IPS-11a (cell line): Measurements from ENCODE around the gene TTL.
"Not testable (repeated sequence)": the region's sequence is repeated elsewhere in the genome, so short reads cannot be mapped to it uniquely, and the experiment has no call there.

Experiments
- H3K4me3 ChIP-seq: one replicate; pipeline ENCODE4 v1.5.1; 2013; ENCODE audit warnings: low read depth, low read length, control low read depth

The TTL gene

GRCh38 chr2:112474844-112475486, 7.0 kb upstream of the TTL start:
- H3K4me3 ChIP-seq = no peak overlapping the region

- H3K4me3 ChIP-seq = no peak overlapping the region
These were observed 5.5 kb upstream of the TTL start for GRCh38 chr2:112476434-112476833.

DNA sequence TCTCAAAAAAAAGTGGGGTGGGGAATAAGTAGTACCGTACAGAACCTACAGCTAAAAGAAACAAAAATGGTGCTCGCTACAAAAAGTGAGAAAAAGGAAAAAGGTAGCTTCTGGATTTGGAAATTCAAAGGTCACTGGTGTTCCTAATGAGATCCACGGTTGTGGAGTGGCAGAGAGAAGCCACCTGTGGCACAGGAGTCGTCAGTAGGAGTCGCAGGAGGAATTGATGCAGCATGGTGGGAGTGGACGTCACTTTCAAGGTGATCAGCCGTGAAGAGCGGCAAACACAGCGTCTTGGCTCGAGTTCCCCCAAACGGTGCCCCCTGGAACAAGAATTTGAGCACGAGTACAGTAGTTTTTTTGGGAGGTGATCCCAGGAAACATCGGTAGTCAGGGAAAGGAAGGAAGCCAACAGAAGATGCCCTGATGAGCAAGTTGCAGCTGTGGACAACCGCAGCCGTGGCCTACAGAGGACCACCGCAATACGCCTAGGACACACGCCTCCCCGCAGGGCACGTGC, 1.4 kb upstream of the TTL start:
- no peak overlapping the region for H3K4me3 ChIP-seq

GRCh38 chr2:112481050-112481527, 867 bp upstream of the TTL start:
- peak overlapping the region; percentile 77 for H3K4me3 ChIP-seq

GRCh38 chr2:112482309-112483041, 519 bp downstream of the TTL start:
- H3K4me3 ChIP-seq = peak overlapping the region; percentile 73

DNA sequence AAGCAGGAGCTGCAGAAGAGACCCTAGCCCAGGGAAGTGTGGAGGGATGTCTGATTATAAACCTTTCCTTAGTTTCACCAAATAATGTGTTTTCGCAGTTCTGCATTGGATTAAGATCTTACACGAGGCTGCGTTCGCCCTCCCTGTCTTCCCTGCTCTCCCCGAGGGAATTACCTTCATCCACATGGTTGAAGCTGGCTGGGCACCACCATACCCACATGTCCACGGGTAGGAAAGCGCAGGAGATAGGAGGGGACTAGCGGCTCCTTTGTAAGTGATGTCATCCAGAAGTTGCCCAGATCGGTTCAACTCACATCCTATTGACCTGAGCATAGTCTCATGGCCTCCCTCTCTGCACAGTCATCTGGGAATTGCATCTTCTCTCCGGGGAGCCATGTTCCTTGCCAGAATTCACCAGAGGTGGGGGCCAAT, 1.1 kb downstream of the TTL start:
- peak overlapping the region; percentile 73 for H3K4me3 ChIP-seq

GRCh38 chr2:112483831-112484230, 1.9 kb downstream of the TTL start:
- no peak overlapping the region for H3K4me3 ChIP-seq

GRCh38 chr2:112485849-112486248, 3.9 kb downstream of the TTL start:
- no peak overlapping the region for H3K4me3 ChIP-seq

DNA sequence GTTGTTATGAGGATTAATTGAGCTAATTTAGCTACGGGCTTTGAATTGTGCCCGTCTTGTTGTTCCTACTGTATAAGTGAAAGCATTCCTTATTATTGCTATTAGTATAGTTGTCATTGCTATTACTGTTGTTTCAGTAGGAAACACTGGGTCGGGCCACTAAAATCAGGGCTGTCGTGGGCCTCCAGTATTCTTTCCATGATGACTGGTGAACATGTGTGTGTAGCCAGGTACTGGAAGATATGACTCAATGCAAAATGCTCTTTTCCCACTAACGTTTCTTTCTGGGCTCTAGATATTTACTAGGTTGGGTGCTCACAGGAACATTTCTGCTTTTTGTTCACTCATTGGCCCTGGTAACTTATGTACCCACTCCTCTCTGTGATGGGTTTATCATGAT, 4.9 kb downstream of the TTL start:
- H3K4me3 ChIP-seq = no peak overlapping the region

DNA sequence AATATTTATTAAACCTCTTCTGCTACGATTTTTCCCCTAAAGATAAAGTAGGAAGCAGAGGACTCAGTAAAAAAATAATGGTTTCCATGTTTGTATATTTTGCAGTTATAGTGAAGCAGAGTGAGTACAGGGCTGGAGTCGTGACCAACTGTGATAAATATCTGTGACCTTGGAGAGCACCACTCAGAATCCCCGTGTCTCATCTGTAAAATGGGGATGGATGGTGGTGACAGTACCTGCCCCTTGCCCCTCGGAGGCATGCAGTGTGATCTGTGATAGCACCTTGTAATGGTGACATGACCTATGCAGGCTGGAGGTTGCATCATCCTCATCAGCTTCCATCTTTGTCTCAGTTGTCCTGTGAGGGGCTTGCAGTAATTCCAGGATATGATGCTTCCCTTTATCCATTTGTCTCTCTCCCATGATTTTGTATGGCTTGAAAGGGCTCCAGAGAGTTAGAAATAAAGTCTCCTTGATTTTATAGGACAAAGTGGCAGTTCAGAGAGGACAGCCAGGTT, 5.5 kb downstream of the TTL start:
- no peak overlapping the region for H3K4me3 ChIP-seq

- H3K4me3 ChIP-seq = no peak overlapping the region
These were observed 6.2 kb downstream of the TTL start for GRCh38 chr2:112488201-112488600.

DNA sequence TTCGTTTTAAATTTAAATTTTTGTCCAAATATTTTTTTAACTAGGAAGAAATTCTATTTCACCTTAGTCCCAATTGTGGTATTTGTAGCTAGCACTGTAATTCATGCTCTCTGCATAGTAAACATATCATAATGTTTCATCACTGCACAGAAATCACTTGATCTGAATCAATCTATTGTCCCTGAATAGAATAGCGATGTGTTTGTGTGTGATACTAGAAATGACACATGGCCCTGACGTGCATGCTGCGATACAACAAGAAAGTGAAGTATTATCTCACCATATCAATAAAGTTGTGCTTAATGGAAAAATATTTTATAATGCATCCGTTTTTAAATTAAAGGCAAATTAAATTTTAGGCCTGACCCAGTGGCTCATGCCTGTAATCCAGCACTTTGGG, 10.0 kb downstream of the TTL start:
- no peak overlapping the region for H3K4me3 ChIP-seq

DNA sequence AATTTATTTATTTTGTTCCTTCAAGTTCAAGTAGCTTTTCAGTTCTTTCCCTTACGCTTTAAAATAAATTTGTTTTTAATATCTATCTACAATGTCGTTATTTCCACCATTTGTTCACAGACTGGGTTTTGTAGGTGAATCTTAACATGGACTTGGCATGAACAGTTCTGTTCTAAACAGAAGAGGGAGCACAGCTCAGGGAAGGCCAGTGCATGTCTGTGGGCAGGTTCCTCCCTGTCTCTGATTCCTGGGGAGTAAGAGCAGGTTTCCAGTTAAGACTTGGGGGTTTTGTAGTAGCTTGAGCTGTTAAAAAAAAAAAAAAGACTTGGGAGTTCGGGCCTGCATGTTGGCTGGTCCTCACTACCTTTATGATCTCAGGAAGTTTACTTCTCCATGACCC, 11.1 kb downstream of the TTL start:
- H3K4me3 ChIP-seq = no peak overlapping the region

DNA sequence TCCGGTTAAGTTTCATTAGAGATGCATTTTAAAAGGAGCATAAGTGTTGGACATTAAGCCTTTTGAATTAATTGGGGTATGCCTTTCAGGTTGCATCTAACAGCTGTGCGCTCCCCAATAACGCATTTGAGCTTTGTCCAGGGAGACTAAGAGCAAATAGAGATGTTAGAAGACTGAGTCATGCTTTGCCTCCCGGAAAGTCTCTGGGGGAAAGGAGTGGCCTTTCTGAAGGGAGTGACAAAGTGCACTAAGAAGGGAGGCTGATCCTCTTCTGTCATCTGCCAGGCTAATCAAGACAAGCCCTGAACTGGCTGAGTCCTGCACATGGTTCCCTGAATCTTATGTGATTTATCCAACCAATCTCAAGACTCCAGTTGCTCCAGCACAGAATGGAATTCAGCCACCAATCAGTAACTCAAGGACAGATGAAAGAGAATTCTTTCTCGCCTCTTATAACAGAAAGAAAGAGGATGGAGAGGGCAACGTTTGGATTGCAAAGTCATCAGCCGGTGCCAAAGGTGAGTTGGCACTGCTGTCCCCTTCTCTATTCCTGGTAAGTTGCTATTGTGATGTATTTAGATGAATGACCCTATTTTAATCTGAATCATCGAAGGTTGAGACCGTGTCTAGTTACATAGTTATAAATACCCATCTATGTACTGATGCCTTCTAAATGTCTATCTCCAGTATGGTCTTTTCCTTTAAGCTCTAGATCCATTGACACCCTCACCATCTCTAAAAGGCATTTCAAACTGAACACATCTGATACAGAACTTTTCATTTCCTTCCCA, 12.1 kb downstream of the TTL start:
- H3K4me3 ChIP-seq = no peak overlapping the region

DNA sequence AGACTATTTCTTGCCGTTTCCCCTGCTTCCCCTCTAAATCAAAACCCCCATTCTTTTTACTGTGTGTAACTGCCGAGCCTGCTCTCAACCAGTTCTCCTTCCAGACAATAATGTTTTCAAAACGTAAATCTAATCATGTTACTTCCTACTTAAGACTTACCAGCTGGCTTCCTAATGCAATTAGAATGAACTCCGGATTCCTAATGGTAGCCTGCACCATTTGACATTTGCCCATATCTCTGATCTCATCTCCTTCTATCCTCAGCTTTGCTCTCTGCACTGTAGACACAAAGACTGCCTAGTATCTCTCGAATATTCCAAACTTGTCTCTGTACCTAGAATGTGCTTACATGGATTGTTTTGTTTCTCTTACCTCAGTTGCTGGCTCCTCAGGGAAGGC, 12.9 kb downstream of the TTL start:
- H3K4me3 ChIP-seq = no peak overlapping the region

GRCh38 chr2:112495878-112496277, 13.9 kb downstream of the TTL start:
- not testable (repeated sequence) for H3K4me3 ChIP-seq

- not testable (repeated sequence) for H3K4me3 ChIP-seq
These were observed 19.0 kb downstream of the TTL start for GRCh38 chr2:112500850-112501484.

GRCh38 chr2:112509239-112509998, 27.5 kb downstream of the TTL start:
- not testable (repeated sequence) for H3K4me3 ChIP-seq

DNA sequence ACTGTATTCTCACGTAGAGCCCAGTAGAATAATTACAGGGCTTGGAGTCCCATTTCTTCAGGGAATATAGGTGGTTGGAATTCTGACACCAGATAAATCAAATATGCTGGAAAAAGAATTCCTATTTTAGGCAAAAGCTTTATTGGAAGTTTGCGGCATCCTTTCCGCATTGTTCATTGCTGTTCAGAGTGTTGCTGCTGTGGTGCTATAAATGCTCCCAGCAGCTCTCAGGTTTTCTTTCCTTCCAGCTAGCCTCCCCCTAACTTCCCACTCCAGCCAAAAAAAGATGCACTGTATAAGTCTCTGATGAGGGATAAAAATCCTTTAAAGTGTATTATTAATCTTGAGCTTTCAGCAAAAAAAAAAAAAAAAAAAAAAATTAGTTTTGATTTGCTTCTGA, 34.8 kb downstream of the TTL start:
- H3K4me3 ChIP-seq = no peak overlapping the region

- H3K4me3 ChIP-seq = no peak overlapping the region
These were observed 36.9 kb downstream of the TTL start for GRCh38 chr2:112518807-112519206.
